ENCODE measurements around the gene GSPT2.
A peak's percentile ranks its signal among the peaks of the same experiment; 100 is the strongest.
"Not testable (repeated sequence)": the region's sequence is repeated elsewhere in the genome, so short reads cannot be mapped to it uniquely, and the experiment has no call there.

GSPT2 gene

DNA sequence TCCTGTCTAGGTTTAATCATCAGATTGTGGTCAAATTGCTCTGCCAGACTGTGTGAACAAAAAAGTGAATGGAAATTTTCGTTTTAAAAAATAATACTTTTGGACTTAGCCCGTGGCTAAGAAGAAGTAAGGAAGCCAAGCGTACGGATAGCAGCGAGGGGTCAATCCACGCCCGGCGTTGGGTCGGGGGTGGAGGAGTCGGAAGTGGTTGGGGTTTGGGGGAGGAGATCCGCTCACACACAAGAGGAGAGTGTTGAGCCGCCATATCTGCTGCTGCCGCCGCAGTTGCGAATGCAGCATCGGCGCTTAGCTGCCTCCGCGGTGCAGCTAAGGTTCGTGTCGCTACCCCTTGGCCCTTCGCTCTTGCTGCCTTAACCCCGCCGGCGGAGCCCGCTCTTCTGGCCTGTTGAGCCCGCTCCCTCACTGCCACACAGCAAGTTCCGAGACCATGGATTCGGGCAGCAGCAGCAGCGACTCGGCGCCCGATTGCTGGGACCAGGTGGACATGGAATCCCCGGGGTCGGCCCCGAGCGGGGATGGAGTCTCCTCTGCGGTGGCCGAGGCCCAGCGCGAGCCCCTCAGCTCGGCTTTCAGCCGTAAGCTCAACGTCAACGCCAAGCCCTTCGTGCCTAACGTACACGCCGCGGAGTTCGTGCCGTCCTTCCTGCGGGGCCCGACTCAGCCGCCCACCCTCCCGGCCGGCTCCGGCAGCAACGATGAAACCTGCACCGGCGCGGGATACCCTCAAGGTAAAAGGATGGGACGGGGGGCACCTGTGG, at the start of gene GSPT2:
GSPT2 (plus strand) TSS at position 264 of the 779 bp plus-strand sequence; CDS start at position 449, 185 bp downstream.
- DNase-seq: peak; percentile 63

DNA sequence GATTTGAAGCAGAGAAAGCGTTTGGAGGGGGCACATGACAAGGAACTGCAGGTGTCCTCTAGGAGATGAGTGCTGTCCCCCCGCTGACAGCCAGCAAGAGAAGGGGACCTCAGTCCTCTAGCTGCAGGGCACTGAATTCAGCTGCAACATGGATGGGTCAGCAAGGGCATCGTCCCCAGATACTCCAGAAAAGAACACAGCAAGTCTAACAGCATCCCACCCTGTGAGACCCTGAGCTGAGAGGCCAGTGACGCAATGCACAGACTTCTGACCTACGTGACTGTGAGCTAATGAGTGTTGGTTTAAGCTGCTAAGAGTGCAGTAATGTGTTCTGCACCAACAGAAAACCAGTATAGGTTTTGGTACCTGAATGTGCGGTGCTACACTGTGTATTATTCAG, 49.0 kb upstream of the GSPT2 start:
- no peak for DNase-seq

DNA sequence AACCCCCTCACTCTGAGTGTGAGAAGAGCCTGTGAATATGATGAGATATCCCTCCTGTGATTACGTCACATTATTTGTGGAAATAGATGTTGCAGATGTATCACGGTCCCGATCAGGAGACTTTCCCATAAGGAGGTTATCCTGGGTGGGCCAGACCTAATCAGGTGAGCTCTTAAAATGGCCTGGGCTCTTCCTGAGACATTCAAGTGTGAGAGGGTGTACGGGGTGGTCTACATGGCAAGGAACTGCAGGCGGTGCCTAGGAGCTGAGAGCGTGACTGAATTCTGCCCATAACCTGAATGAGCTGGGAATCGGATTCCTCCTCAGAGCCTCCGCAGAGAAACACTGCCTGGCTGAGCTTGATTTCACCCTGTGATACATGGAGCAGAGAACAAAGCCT, 45.8 kb upstream of the GSPT2 start:
- no peak for DNase-seq

DNA sequence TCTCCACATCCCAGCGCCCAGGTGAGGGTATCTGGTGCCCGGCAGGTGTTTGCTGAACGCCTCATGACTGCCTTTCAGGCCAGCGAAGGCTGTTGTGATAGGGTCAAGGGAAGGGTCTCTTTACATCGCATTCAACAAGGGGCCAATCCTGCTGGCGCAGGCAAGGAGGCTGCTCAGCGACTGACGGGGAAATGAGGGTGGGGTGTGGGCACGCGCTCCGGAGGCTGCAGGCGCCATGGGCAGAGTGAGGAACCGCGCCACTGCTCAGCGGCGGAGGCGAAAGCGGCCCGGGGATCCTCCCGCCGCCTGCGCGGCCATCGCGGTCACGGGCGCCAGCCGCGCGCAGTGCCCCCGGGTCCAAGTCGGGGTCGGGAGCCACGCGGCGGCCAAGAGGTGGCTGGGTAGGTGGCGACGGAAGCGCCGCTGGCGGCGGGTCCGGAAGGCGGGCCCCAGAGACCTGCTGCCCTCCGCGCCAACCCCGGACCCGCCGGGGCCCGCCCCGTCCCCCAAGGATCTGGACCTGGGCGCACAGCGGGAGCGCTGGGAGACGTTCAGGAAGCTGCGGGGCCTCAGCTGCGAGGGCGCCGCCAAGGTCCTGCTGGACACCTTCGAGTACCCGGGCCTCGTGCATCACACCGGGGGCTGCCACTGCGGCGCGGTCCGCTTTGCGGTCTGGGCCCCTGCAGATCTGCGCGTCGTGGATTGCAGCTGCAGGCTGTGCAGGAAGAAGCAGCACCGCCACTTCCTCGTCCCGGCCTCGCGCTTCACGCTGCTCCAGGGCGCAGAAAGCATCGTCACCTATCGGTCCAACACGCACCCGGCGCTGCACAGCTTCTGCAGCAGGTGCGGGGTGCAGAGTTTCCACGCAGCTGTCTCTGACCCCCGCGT, 32.7 kb upstream of the GSPT2 start, which contains the start of gene CENPVL1:
CENPVL1 (plus strand) TSS at position 236 of the 888 bp plus-strand sequence; CDS start at position 236, 0 bp downstream.
- DNase-seq: not testable (repeated sequence)

DNA sequence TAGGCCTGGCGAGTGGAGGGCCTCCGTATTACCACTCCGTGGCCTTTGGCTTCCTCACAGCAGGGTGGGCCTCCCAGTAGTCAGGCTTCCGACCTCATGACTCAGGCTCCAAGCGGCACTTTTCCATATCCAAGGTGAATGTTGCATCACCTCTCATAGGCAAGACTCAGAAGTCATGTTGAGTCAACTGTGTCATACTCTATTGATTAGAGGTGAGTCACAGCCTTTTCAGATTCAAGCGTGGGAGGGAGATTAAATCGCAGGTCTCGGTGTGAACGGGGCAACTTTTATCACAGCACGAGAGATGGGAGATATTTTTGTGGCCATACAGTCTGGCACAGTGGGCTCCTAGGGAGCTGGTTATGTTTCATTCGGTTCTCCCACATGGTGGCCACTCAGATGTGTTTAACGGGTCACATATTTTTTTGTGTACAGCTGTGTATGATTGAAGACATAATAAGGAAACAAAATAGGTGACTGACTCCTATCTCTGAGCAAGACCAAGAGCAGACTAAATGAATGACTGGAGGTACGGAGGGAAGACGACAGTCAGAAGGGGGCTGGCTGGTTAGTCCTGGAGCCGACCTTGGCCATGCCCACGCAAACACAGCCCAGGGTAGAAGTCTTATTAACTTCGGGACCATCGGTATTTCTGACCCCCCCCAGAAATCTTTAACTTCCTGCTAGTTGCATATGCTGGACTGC, 30.1 kb upstream of the GSPT2 start:
- DNase-seq: not testable (repeated sequence)

DNA sequence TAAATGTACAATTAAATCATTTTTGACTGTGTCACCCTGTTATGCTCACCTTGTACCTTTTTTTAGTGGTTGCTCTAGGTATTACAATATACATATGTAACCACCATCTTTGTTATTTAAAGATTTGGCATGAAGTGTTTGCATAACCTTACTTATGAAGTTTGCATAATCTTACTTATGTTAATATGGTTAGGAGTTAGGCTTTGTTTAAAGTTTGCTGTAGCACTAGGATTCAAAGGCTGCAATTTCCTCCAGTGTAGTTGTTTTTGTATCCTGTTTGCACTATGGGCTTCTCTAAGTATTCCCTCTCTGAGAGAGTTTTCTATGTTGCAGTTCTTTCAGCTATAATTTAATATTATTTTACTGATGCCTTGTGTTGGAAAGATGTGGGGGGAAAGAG, 15.0 kb upstream of the GSPT2 start:
- no peak for DNase-seq

DNA sequence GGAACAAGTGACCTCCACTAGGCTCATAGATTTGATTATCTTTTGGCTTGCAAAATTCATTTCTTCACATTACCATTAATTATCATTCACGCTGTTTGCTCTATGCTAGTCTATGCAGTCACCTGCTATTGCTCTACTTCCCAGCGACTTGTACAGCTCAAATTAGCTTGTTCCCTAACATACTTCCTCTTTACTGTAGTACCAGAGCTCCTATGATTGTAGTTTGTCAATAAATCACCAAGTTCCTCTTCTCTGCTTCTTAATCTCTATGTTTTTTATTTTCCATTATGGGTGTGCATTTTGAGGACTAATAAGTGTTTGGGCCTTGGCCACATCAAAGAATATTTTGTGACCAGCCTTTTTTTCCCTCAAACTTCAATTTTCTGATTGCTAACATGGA, 6.2 kb upstream of the GSPT2 start:
- DNase-seq: no peak

DNA sequence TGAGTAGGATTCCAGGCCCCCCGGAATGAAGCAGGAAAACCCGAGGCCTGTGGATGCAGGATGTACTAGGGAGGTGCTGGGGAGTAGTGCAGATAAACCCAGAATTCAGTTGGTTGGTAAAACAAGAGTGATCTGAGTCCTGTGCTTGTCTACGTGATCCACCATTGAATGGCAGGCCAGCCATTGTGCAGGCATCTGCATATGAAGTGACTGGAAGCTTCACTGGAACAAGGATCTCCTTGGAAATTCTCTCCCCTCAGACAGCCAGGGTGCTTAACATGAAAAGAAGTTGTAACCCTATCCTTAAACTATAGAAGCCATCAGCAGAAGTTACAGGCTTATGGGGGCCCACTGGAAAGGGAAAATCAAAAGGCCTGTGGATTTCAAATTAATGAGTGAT, 656 bp upstream of the GSPT2 start:
- no peak for DNase-seq

DNA sequence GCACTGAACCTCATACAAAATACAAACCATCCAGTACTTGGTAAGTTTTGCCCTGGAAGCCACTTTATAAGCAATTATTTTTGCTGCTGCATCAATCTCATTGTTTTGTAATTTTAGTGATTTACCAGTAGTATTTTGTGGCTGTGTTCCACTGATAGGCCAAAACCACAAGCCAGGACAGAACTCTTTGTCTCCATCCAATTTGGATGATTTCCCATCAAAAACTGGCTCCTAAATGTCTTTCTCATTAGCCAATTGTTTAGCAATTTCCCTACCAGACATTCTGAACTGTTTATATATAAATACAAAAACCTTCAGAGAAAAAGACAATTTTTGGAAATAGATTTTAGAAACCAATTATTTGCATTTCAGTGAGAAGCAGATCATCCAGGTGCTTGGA, 4.4 kb downstream of the GSPT2 start:
- no peak for DNase-seq

DNA sequence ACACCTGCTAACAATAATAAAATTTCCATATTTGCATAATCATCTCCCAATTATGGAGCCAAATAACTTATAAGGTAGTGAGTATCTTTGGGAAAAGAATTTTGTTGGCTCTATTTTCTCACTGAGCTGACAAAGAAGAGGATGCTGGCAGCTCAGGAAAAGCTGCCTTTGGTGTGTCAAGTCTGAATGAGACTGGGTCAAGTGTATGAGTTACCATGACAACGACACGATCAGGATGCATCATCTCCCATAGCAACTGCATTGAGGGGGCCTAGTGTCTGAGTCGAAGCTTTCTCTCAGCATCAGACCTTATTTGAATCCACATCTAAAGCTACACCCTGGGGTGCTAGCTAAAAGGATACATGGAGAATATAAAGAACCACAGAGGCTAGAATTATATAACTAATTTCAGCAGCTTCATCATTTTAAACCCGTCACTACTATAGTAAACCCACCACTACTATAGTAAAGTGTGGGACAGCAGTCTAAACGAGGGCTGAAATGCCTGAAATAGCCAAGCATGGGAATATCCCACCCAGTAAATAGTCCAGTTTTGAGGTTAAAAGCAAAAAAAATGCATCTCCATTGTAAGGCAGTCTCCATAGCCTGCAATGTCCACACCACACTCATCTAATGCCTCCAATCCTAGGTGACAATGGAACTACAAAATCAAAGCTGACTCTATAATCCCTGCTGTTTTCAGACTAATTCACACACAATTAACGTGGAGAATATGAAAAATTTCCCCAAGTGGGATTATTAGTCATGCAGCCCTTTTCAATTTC, 16.0 kb downstream of the GSPT2 start:
- DNase-seq: no peak

DNA sequence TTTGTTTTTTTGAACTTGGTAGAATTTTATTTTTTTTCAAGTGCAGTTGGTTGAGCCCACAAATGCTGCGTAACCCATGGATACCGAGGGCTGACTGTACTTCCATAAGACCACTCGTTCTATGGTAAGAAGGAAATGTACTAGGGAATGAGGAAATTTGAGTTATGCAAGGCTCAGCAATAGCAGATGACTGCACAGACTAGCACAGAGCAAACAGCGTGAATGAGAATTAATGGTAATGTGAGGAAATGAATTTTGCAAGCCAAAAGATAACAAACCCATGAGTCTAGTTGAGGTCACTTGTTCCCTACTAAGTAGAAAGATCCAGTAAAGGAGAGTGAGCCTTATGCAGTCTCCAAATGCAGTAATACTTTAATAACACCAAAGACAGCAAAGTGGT, 17.4 kb downstream of the GSPT2 start:
- no peak for DNase-seq

DNA sequence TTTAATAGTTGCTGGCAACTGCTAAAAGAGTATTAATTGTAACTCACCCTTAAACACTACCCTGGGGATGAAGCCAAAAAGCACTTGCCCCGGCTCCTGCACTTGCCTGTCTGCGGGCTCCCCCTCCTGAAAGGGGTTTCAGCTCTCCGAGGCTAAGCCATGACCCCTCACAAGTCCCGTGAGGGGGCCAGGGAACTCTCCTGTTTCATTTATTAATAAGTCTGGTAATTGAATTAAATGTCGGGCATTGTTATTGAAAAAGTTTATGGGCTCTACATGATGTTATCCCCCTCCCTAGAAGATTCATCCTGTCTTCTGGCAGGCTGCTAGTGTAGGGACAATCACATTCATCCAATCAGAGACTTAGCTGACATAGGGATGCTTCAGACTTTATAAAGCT, 23.3 kb downstream of the GSPT2 start:
- DNase-seq: no peak

DNA sequence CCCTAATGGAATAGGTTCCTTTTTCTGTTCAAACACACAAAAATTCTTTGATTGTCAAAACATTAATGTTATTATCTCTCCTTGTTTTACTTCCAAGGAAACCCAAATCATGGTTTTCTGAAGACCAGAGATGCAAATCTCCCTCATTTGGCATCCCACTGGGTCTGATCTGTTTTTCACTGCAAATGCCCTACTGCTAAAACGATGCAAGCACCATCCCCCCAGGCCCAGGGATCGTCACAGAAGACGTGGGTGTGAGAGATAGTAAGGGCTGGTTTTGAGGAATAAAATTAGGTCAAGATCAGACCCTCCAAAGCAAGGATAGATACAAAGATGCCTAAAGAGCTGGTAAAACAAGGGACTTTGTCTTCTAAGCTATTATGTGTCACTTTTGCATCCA, 33.6 kb downstream of the GSPT2 start:
- no peak for DNase-seq

DNA sequence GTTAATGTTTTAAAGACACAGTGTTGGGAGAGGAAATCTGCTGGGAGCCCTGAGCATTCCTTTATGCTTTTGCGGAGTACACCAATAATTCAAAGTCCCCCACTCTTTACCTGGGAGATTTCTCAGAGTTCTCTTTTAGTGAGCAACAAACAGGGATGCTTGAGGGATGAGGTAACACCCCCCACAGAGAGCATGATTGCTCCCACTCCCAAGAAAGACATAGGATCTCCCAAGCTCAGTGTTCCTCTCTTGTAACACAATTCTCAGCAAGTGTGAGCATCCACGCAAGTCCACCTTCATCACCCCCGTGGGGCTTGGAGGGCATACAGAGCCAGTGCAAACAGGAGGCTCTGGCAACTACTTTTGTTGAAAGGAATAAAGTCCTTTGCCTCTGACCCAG, 36.1 kb downstream of the GSPT2 start:
- no peak for DNase-seq

DNA sequence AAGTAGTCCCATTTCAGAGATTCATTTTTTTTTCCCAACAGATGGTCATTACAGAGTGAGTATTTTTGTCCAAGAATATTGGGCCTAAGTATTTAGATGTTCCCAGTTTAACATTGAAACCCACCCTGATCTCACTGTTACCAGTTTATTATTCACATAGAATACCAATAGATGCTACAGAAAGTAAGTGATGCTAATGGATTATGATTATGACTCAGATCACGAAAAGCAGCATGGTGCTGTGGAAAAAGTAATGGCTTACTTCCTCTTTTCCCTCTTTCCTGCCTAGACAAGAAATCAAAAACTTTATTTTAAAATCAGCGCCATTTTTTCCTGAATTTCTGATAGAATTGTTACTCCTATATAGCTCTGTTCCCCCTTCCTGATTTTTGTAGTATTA, 51.9 kb downstream of the GSPT2 start:
- no peak for DNase-seq
